Fibroblast of skin of back (primary cell): Measurements from ENCODE around the gene FBXO21.
"Not testable (repeated sequence)": the region's sequence is repeated elsewhere in the genome, so short reads cannot be mapped to it uniquely, and the experiment has no call there.

Experiments
- DNase-seq: peaks from one replicate; pipeline ENCODE4 v3.0.0-alpha.2; 2013

Gene FBXO21

GRCh38 chr12:117199956-117200744, 9.9 kb upstream of the FBXO21 start:
- DNase-seq: not testable (repeated sequence)

GRCh38 chr12:117196334-117196733, 6.1 kb upstream of the FBXO21 start:
- not testable (repeated sequence) for DNase-seq

DNA sequence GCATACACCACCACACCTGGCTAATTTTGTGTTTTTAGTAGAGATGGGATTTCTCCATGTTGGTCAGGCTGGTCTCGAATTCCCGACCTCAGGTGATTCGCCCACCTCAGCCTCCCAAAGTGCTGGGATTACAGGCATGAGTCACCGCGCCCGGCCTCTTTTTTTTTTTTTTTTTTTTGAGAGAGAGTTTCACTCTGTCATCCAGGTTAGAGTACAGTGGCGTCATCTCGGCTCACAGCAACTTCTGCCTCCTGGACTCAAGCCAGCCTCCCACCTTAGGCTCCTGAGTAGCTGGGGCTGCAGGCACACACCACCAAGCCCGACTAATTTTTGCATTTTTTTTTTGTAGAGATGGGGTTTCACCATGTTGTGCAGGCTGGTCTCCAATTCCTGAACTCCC, 4.8 kb upstream of the FBXO21 start:
- not testable (repeated sequence) for DNase-seq

DNA sequence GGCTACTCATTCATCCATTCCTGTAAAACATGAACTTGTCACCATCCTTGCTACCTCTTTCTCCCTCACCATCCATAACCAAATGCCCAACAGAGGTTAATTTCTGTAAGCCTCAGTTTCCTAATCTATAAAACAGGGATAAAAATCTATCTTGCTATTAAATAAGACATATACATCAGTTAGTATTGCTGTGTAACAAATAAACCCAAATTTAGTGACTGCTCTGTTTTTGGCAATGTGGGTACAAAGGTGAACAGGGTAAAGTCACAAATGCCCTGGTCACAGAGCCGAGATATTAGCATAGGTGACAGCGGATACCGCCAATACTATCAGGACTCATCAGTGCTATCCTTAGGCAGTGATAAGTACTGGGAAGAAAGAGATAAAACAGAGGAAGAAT, 3.6 kb upstream of the FBXO21 start:
- no peak for DNase-seq

DNA sequence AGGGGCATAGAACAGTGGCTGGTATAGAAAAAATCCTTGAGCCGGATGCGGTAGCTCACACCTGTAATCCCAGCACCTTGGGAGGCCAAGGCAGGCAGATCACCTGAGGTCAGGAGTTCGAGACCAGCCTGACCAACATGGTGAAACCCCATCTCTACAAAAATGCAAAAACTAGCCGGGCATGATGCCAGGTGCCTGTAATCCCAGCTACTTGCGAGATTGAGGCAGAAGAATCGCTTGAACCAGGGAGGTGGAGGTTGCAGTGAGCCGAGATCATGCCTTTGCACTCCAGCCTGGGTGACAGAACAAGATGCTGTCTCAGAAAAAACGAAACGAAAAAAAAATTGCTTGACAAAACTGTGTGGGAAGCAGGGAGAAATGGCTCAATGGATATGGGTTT, 2.3 kb upstream of the FBXO21 start:
- DNase-seq: not testable (repeated sequence)

- no peak for DNase-seq
Measured at GRCh38 chr12:117192057-117192456, 1.8 kb upstream of the FBXO21 start.

GRCh38 chr12:117189725-117190209, 503 bp downstream of the FBXO21 start:
- peak; percentile 47 for DNase-seq

DNA sequence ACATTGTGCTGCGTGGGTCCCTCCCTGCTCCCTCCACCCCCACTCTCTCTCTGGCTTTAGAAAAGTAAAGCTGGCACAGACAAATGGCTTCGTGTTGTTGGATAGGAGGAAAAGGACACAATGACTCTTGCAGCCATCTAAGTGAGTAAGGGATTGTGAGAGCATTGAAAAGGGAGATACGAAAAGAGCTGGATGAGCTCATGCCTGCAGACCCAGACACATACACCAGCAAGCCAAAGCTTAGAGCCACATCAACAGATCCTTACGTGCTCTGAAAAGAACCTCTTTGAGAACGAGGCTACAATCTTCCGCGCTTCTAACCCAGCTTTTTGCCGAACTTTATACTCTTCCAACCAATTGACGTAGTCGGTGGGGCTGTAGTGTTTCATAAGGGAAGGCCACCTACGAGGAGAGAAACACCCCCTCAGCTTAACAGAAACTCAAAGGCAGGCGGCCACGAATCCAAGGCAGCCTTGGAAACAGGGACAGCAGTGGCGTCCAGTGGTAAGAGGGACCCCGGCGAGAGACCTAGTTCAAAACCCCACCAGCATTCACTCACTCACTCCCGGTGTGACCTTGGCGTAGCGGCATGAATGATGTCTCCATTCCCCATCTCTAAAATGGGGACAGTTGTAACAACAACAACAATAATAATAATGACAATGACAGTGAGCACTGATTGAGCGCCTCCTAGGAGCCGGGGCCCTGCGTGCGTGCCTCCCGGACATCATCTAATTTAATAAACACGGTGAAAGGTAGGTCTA, 1.1 kb downstream of the FBXO21 start:
- peak; percentile 31 for DNase-seq

DNA sequence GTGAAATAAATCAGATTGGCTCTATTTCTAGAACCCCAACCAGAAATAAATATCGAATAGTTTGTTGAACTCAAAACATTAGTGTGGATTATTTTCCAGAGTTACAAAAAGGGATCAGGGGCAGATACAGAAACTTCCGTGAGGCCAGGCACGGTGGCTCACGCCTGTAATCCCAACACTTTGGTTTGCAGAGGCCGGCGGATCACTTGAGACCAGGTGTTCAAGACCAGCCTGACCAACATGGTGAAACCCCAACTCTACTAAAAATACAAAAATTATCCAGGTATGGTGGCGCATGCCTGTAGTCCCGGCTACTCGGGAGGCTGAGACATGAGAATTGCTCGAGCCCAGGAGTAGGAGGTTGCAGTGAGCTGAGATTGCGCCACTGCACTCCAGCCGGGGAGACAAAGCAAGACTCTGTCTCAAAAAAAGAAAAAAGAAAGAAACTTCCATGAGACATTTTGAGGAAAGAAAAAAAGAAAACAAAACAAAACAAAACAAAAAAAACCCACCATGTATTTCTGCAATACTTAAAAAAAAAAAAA, 2.1 kb downstream of the FBXO21 start:
- DNase-seq: no peak

DNA sequence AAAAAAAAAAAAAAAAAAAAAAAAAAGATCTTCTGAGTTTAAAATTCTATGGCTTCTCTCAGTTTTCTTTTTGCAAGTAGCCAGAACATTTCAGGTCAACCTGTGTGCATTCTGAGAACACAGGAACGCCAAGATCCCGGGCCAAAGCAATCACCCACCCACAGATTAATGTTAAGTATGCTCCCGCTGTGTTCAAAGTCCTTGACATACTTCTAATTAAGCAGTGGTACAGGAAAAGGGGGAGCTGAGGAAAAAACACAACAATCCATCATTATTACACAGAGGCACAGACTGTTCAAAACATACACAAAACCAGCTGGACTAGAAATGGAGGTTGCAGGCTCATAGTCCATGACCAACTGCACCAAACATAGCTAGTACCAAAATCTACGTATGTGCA, 2.8 kb downstream of the FBXO21 start:
- DNase-seq: no peak

DNA sequence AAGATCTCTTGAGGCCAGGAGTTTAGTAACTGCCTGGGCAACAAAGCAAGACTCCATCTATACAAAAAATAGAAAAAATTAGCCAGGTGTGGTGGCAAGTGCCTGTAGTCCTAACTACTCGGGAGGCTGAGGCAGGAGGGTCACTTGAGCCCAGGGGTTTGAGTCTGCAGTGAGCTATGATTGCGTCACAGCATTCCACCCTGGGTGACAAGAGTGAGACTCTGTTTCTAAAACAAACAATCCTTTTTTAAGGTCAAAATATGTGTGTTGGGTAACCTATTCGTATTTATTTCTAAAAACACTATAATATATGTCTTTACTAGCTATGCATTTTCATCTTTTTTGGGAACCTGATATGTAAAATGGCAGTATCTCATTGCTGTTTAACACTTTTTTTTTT, 7.4 kb downstream of the FBXO21 start:
- no peak for DNase-seq

GRCh38 chr12:117181468-117181843, 8.8 kb downstream of the FBXO21 start:
- not testable (repeated sequence) for DNase-seq

GRCh38 chr12:117180758-117181467, 9.4 kb downstream of the FBXO21 start:
- no peak for DNase-seq

GRCh38 chr12:117178745-117179144, 11.5 kb downstream of the FBXO21 start:
- DNase-seq: no peak

DNA sequence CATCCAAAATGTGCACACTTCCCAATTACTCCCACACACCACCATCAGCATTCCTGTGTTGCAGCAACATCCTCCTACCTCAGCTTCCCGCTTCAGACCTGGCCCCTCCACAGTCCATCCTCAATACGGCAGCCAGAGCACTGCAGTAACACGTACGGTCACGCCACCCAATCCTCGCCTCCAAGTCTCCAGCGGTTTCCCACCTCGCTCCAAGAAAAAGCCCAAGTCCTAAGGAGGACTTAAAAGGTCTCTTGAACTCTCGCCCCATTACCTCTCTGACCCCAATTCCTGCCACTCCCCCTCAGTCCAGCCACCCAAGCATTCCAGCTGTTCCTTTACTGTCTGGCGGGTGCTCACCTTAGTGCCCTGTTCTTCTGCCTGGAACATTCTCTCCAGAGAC, 12.0 kb downstream of the FBXO21 start:
- DNase-seq: no peak

- DNase-seq: no peak
Measured at GRCh38 chr12:117172168-117172567, 18.1 kb downstream of the FBXO21 start.

- no peak for DNase-seq
Measured at GRCh38 chr12:117171499-117172162, 18.6 kb downstream of the FBXO21 start.

- DNase-seq: no peak
Measured at GRCh38 chr12:117169548-117169947, 20.7 kb downstream of the FBXO21 start.

- DNase-seq: no peak
Measured at GRCh38 chr12:117168976-117169375, 21.3 kb downstream of the FBXO21 start.

DNA sequence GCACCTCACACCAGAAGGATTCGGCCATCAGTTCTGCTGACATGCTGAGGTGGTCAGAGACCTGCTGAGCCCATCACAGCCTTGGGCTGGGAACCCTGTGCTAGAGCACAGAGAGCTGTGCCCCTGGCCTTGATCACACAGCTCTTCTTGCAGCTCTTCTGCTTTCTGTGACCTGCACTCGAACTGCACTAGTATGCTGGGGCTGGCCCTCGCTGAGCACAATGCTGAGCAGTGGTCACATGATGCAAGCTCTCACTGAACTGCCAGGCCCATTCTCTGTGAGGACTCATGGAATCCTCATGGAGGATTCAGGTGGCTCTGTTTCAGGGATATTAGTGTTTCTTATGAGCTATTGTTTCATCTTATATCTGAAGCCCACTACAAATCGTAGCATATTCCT, 22.5 kb downstream of the FBXO21 start:
- no peak for DNase-seq

DNA sequence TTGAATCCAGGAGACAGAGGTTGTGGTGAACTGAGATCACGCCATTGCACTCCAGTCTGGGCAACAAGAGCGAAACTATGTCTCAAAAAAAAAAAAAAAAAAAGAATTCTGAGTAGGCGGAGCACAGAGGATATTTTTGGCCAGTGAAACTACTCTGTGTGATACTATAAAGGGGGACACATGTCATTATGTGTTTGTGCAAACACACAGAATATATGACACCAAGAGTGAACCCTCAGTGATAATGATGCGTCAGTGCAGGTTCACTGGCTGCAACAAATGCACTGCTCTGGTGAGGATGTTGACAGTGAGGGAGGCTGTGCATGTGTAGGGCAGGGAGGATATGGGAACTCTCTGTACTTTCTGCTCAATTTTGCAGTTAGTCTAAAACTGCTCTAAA, 24.2 kb downstream of the FBXO21 start:
- no peak for DNase-seq

DNA sequence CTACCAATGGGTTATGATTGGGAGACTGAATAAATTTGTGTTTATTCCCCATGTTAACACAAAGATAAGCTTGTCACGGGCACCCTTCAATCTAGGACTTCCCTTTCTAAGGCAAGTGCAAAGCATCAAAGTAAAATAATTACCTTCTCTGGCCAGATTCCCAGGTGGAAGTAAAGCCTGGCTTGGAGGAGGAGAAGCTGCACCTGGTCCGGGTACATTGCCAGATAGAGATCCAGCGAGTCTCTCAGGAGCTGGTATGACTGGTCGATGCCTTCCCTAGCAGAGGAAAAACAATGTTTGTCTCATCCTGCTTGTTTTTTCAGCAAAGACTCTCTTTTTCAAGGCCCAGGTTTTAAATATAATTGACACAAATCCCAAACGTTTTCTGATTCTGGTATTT, 24.9 kb downstream of the FBXO21 start:
- DNase-seq: no peak
